PFSK-1 (cell line): Measurements from ENCODE around the gene GPC6.

ENCODE experiments used
- FOXP2 ChIP-seq: optimal IDR thresholded peaks from 2 replicates; pipeline ENCODE3; 2011; ENCODE audit warnings: borderline replicate concordance, control low read depth, inconsistent platforms; ENCODE audit not compliant: insufficient read depth; ENCODE audit errors: extremely low read length, extremely low read depth
- POLR2AphosphoS5 ChIP-seq: IDR thresholded peaks from 2 replicates; pipeline ENCODE4 v1.6.1; 2012; ENCODE audit warnings: low read depth, mild to moderate bottlenecking, control low read depth, low read length, moderate library complexity
- REST ChIP-seq, 2 experiments: IDR thresholded peaks; 2 replicates each; pipeline versions ENCODE4 v1.6.1 to v1.8.0; 2011 to 2012; ENCODE audit warnings: low read depth in 2 of 2, low read length in 2 of 2, control low read depth in 1 of 2, inconsistent platforms in 1 of 2, mild to moderate bottlenecking in 1 of 2, moderate library complexity in 1 of 2; ENCODE audit not compliant: insufficient read depth in 1 of 2

GRCh38 chr13:93670866-93671265 lies 444.3 kb downstream of the GPC6 start:
- TF ChIP-seq REST (IDR thresholded peaks at IDR 0.05; ENCODE audit: insufficient read depth in 1 of 2, low read depth in 2 of 2, low read length in 2 of 2) = no peak
- no peak for TF ChIP-seq POLR2AphosphoS5
- no peak for TF ChIP-seq FOXP2
